ENCODE data around the gene LRRN4.
A peak's percentile ranks its signal among the peaks of the same experiment; 100 is the strongest.

The LRRN4 gene

GRCh38 chr20:6030453-6031080 is 23.3 kb downstream of the LRRN4 start:
- DNase-seq (ENCODE audit: low spot score) = no peak

GRCh38 chr20:6029538-6029937 is 24.3 kb downstream of the LRRN4 start:
- no peak for DNase-seq (ENCODE audit: low spot score)

GRCh38 chr20:6028818-6029217 is 25.0 kb downstream of the LRRN4 start:
- no peak for DNase-seq (ENCODE audit: low spot score)

GRCh38 chr20:6026051-6026450 is 27.8 kb downstream of the LRRN4 start:
- DNase-seq (ENCODE audit: low spot score) = no peak

- no peak for DNase-seq (ENCODE audit: low spot score)
These were observed 29.1 kb downstream of the LRRN4 start for GRCh38 chr20:6024768-6025167.

GRCh38 chr20:6017880-6018279 is 36.0 kb downstream of the LRRN4 start:
- DNase-seq (ENCODE audit: low spot score) = no peak

- no peak for DNase-seq (ENCODE audit: low spot score)
These were observed 36.4 kb downstream of the LRRN4 start for GRCh38 chr20:6017467-6017866.

GRCh38 chr20:6014957-6015356 is 38.9 kb downstream of the LRRN4 start:
- DNase-seq (ENCODE audit: low spot score) = peak; percentile 27

- DNase-seq (ENCODE audit: low spot score) = no peak
These were observed 39.8 kb downstream of the LRRN4 start for GRCh38 chr20:6014017-6014416.

- DNase-seq (ENCODE audit: low spot score) = no peak
These were observed 41.7 kb downstream of the LRRN4 start for GRCh38 chr20:6012179-6012578.

GRCh38 chr20:6008254-6008653 is 45.6 kb downstream of the LRRN4 start:
- peak; percentile 78 for DNase-seq (ENCODE audit: low spot score)

GRCh38 chr20:6007529-6008103 is 46.2 kb downstream of the LRRN4 start:
- no peak for DNase-seq (ENCODE audit: low spot score)

GRCh38 chr20:6007094-6007528 is 46.7 kb downstream of the LRRN4 start:
- no peak for DNase-seq (ENCODE audit: low spot score)

GRCh38 chr20:6006603-6006949 is 47.3 kb downstream of the LRRN4 start:
- DNase-seq (ENCODE audit: low spot score) = no peak

- DNase-seq (ENCODE audit: low spot score) = no peak
These were observed 53.0 kb downstream of the LRRN4 start for GRCh38 chr20:6000871-6001270.

GRCh38 chr20:5999783-6000182 is 54.1 kb downstream of the LRRN4 start:
- DNase-seq (ENCODE audit: low spot score) = no peak

- no peak for DNase-seq (ENCODE audit: low spot score)
These were observed 57.1 kb downstream of the LRRN4 start for GRCh38 chr20:5996765-5997164.

- peak; percentile 55 for DNase-seq (ENCODE audit: low spot score)
These were observed 62.0 kb downstream of the LRRN4 start for GRCh38 chr20:5991623-5992441.

- no peak for DNase-seq (ENCODE audit: low spot score)
These were observed 62.9 kb downstream of the LRRN4 start for GRCh38 chr20:5990946-5991345.
